ENCODE data around the gene VWA5A.

VWA5A gene

GRCh38 chr11:124114942-124115781 is at the start of gene VWA5A:
VWA5A (plus strand) TSS chr11:124115450; CDS start chr11:124117512, 2,062 bp downstream.
- DNase-seq = peak; percentile 90

GRCh38 chr11:124068601-124069110 is 46.6 kb upstream of the VWA5A start:
- no peak for DNase-seq

GRCh38 chr11:124069429-124070401 is 45.5 kb upstream of the VWA5A start:
- peak; percentile 68 for DNase-seq

- peak; percentile 75 for DNase-seq
Measured at GRCh38 chr11:124070915-124071622, 44.2 kb upstream of the VWA5A start.

- no peak for DNase-seq
Measured at GRCh38 chr11:124071623-124071948, 43.7 kb upstream of the VWA5A start.

GRCh38 chr11:124072147-124072546 is 43.1 kb upstream of the VWA5A start:
- no peak for DNase-seq

- no peak for DNase-seq
Measured at GRCh38 chr11:124074554-124074953, 40.7 kb upstream of the VWA5A start.

GRCh38 chr11:124075492-124075840 is 39.8 kb upstream of the VWA5A start:
- no peak for DNase-seq

GRCh38 chr11:124075841-124076651 is 39.2 kb upstream of the VWA5A start:
- peak; percentile 11 for DNase-seq

- DNase-seq = no peak
Measured at GRCh38 chr11:124077266-124077665, 38.0 kb upstream of the VWA5A start.

- no peak for DNase-seq
Measured at GRCh38 chr11:124078591-124078990, 36.7 kb upstream of the VWA5A start.

- DNase-seq = no peak
Measured at GRCh38 chr11:124079631-124080326, 35.5 kb upstream of the VWA5A start.

GRCh38 chr11:124080327-124081001 is 34.8 kb upstream of the VWA5A start:
- no peak for DNase-seq

GRCh38 chr11:124081483-124081882 is 33.8 kb upstream of the VWA5A start:
- no peak for DNase-seq

GRCh38 chr11:124082371-124082770 is 32.9 kb upstream of the VWA5A start:
- no peak for DNase-seq

GRCh38 chr11:124085583-124085982 is 29.7 kb upstream of the VWA5A start:
- DNase-seq = no peak

GRCh38 chr11:124085997-124086846 is 29.0 kb upstream of the VWA5A start:
- DNase-seq = no peak

GRCh38 chr11:124090996-124091395 is 24.3 kb upstream of the VWA5A start:
- no peak for DNase-seq

GRCh38 chr11:124093330-124093729 is 21.9 kb upstream of the VWA5A start:
- no peak for DNase-seq

GRCh38 chr11:124094731-124095130 is 20.5 kb upstream of the VWA5A start:
- no peak for DNase-seq
